ENCODE data around the gene CFAP92.

- TF ChIP-seq CTCF (IDR thresholded peaks at IDR 0.05) = no peak
- TF ChIP-seq EZH2 (IDR thresholded peaks at IDR 0.05; ENCODE audit: borderline replicate concordance, insufficient read depth, low read depth, low read length, poor library complexity, severe bottlenecking) = no peak
Measured at GRCh38 chr3:128965280-128965679, 28.6 kb downstream of the CFAP92 start.

All from B cell (primary cell).